Activated CD8-positive, alpha-beta memory T cell treated with anti-CD3 and anti-CD28 coated beads, Interleukin-2, amount 50 U/mL, for 4 hours (primary cell): ENCODE results near the gene KPNA4.

ENCODE experiments used
- DNase-seq: peaks from one replicate; pipeline ENCODE4 v3.0.0-alpha.2; 2020

The KPNA4 gene

GRCh38 chr3:160448845-160449635, 116.3 kb downstream of the KPNA4 start:
- DNase-seq = no peak

- DNase-seq = no peak
Measured at GRCh38 chr3:160447544-160447943, 117.8 kb downstream of the KPNA4 start.

GRCh38 chr3:160446522-160447056, 118.8 kb downstream of the KPNA4 start:
- no peak for DNase-seq

DNA sequence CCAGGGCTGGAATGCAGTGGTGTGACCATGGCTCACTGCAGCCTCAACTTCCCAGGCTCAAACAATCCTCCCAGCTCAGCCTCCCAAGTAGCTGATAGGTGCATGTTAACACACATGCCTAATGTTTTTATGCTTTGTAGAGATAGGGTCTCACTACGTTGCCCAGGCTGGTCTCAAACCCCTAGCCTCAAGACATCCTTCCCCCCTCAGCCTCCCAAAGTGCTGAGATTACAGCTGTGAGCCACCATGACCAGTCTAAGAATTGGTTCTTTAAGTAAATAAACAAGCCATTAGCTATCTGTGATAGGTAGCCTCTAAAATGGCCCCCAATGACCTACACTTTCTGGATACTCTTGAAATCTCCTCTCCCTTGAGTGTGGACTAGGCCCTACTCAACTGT, 119.5 kb downstream of the KPNA4 start:
- DNase-seq = no peak
